ENCODE data around the gene CERS3.

The CERS3 gene

DNA sequence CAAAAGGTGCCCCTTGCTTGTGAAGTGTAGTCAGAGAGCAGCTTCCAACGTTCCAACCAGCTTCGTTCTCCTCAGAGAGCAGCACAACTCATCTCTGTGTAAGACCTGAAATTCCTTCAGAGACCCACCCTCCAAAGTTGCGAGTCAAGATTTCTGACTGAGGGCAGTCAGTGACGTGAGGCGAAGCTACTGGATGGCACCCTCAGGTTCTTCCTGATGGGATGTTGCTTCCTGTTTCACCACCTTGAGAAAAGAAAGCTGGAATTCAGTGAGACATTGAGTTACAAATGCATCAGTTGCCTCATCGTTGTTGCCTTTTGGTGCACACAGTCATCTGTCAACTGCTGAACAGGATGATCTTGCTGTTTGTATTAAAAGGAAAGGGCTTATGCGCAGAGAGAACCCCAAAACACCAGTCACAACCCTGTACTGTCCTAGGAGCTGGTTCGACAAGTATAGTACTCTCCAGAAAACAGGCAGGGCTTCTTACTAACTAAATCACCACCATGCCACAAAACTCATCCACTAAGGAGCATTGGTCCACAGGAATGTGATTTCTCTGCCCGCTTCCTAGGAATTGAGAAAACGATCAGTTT is at the start of gene CERS3:
Gene CERS3 (minus strand): TSS at position 118 of the 596 bp plus-strand sequence. CDS start 27,101 bp downstream, outside the sequence.
- DNase-seq (ENCODE audit: low read depth in 2 of 2) = no peak

DNA sequence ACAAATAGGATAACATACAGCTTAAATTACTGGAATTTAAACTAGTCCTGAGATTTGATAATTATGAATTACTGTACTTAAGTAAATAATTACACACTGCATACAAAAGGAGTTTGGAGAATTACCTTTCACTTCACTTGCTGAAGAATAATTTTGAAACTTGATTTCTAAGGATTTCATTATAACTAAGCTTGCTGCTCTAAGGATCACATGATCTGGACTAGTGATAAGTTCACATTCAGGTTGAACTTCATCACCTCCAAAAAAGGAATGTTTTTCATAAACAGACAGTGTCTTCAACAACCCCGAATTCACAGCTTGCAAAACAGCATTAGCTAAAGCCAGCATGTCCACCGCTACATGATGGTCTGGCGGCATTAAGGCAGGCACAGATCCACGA is 44.8 kb upstream of the CERS3 start:
- no peak for DNase-seq (ENCODE audit: low read depth in 2 of 2)

DNA sequence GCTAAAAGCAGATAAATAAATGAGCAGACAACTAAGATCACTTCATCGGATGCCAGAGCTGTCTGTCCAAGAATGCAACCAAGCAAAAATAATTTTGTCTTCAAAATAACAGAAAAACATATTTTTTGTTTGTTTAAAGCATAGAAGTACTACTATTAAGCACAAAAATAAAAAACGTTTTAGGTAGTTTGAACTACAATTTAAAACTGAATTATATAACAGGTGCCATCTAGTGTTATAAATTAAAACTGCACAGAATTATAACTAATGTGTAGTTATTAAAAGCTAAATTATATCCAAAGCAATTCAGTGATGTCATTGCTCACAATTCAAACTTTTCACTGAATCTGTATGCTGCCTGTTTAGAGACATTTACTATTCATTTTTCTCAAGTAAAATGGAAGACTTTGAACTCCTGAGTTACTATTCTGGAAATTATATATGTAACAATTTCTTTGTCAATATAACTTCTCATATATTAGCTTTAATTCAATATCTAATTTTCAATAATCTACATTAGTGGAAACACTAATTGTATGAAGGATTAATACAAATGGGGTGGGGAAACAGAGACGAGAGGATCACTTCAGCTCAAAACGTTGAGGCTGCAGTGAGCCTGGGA is 43.7 kb upstream of the CERS3 start:
- no peak for DNase-seq (ENCODE audit: low read depth in 2 of 2)

DNA sequence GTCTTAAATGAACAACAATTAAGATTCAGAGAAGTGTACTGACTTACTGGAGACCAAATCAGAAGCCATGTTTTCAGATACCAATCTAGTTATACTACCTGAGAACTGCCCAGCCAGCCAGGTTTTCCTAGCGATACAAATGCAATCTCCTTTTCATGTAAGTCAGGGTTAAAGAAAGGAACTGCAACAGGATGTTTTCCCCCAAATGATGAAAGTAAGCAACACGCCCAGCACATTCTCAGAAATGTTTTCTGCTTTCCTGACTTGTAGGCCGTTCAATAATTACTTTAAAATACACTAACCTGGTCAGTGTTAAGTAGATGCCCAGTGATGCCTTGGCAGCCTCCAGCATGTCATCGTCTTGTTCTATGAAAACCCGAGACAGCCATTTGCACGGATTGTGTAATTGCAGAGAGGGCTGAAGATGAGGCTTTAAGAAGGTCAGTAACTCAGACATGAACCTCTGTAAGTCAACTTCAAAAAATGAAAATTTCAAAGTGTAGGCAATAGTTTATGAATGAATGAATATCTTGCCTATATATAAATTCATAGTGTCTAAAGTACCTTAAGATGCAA is 42.9 kb upstream of the CERS3 start:
- no peak for DNase-seq (ENCODE audit: low read depth in 2 of 2)

DNA sequence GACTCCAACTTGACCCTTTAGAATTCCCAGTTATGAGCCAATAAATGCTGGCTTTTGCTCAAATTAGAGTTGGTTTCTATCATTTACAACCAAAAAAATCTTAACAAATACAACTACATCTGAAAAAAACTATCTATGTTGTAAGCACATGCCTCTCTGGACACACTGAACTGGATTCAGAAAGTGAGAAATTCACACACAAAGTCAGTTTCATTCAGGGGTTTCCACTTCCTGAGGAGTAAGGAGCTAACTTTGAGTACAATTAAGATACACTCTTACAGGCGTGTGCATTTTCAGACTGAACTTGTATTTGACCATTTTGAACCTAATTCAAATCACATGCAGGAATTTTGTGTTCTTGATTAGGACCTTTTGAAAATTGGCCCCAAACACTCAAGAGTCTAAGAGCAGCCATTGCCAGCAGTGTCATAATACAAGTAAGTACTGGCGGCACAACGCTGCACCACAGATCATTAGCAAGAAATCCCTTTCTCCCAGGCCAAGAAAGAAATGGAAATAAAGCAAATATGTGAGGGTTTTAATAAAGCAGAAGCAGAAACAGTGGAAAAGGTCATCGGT is 42.1 kb upstream of the CERS3 start:
- no peak for DNase-seq (ENCODE audit: low read depth in 2 of 2)

DNA sequence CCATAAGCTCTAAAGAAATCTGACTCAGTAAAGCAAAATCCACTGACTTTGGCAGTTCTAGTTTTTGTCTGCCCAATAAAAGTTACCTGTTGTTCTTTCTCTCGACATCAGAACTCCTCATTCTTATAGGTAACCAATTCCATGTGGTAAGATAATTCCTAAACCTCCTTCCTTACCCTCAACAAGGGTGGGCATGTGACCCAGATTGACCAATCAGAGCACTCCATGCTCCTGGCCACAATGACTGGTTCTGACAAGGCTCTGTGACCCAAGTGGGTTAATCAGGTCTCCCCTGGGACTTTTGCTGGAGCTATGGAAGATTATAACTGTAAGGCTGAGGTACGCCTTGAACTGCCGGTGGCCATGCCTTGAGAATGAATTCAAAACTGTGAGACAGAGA is 41.5 kb upstream of the CERS3 start:
- no peak for DNase-seq (ENCODE audit: low read depth in 2 of 2)

DNA sequence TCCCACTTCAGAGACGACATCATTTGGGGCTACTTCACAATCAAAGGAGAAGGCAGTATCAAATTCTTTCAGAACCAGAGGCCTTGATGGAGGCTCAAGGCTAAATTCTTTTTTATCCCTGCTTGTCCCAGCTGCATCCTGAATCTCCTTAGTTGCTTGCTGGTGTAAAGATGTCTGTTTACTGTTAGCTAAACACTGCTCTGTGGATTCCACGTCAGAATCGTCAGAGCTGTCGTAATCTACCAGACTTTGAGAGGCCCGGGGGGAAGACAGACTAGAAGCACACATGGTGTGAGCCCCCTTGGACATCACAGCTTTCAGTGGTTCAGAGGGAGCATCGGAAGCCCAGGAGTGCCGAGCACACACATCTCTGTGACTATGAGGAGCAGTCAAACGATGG is 40.6 kb upstream of the CERS3 start:
- no peak for DNase-seq (ENCODE audit: low read depth in 2 of 2)

DNA sequence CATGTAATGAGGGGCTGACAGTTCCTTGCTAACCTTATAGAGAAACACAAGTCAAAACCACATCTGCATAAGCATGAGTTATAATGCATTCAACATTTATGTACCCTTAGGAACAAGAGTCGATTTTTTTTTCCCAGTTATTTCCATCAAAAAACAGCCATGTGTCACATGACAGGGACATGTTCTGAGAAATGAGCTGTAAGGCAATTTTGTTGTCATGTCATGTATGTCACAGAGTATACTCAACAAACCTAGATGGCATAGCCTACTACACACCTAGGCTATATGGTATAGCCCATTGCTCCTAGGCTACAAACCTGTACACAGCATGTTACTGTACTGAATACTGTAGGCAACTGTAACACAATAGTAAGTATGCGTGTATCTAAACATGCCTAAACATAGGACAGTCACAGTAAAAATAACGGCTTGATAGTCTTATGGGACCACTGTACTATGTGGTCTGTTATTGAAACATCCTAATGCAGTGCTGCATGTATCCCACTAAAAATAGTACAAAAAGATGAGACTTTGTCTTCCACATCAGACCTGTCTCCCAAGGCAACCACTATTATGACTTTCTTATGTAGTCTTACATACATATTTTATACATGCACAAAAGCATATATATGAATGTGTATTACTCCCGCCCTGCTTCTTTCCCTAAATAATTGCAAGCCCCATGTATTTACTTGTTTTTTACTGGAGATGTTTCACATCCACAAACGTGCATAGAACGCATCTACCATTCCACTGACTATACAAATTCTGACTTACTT is 38.3 kb upstream of the CERS3 start:
- no peak for DNase-seq (ENCODE audit: low read depth in 2 of 2)

DNA sequence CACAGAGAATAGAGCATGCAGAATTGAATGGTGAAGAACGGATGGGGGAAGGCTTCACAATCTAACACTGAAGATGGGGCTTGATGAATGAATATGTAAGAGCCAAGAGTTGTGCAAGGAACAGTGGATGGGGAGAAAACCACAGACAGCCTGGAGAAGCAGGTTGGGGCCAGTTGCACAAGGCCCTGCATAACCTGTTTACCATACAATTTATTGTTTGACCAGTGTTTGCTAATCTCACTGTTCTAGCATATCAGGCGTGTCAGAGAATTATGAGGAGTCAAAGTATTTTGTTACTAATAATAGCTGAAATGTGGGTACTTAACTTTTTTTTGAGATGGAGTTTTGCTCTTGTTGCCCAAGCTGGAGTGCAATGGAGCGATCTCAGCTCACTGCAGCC is 36.8 kb upstream of the CERS3 start:
- DNase-seq (ENCODE audit: low read depth in 2 of 2) = no peak

DNA sequence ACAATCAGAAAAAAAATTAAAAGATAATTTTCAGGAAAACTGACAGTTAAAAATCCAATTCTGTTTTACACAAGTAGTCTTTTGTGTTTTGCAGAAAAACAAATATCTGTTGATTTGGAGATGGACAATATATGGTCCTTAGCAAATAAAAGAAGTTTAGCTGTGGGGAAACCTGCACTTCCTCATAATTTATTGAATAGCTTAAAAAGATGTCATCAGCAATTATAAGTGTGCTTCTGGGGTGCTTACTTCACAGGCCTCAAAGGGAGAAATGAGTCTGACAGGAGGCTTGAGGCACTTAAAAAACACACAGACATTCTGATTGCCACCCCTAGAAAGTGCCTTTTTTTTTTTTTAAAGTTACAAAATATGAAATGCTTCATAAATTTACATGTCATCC is 31.6 kb upstream of the CERS3 start:
- DNase-seq (ENCODE audit: low read depth in 2 of 2) = no peak

DNA sequence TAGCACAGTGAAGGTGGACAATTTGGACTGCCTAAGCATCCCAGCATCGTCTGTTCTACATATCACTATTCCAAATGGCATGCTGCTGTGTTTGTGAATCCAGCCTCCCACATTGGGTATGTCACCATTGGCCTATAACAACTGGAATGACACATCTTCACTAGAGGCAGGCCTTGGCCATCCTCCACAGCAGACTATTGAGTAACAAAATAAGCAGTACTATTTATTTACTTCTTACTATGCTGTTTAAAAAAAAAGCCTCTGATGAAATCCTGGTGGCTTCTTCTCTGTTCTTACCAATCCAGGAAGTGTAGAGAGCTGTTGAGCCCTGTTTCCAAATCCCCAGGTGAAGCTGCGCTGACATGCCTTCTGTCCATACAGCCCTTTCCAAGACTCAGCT is 30.6 kb upstream of the CERS3 start:
- DNase-seq (ENCODE audit: low read depth in 2 of 2) = no peak

DNA sequence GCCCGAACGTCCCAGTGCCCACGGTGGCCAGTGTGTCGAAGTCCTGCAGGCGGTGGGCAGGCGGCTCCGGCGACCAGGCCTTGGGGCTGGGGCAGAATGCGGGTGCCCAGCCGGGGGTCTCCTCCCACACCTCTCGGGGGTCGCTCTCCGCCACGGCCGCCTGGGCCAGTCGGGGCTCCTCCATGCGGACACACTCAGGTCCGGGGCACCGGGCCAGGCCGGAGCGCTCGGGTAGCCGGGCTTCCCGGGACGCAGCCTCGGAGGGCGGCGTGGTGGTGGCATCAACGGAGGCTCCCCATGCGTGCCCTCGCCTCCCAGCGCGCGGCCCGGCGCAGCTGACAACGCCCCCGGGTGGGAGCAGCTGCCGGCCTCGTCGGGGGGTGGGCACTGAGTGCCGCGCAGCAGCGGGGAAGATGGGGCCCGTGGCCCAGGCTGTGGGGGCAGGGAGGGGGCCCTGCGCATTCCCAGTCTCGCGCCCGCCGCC is 30.1 kb upstream of the CERS3 start:
- DNase-seq (ENCODE audit: low read depth in 2 of 2) = no peak

DNA sequence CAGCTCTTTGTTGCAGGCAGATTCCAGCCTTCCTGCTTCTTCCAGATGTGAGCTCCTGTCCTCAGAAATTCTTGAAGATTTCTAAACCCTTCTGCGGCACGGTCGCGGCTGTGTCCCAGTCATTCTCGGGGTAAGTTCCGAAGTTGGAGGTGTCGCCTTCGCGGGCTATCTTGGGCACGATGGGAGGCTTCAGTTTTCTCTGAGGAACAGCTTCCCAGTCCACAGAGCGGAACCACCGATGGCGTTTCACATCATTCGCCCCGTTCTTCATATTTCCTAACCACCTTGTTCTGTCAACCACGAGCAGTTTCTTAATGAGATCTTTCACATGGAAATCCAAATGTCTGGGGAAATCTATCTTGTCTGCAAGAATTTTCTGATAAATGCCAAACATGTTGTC is 24.7 kb upstream of the CERS3 start:
- no peak for DNase-seq (ENCODE audit: low read depth in 2 of 2)

DNA sequence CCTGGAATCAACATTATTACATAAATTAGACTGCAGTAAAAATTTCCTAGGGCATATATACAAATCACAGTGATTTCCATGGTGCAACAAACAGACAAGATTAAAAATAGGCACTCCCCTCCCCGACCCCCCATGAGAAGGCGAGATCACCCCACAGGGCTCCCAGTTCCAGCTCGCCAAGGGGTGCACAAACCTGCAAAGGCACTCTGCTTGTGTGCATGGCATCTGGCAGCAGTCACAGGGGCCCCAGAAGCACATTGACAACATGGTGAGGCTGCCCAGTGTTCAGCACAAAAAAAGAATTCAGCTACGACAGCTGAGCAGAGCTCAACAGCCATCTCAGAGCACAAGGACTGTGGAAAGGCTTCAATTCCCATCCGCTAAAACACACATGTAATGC is 19.2 kb upstream of the CERS3 start:
- DNase-seq (ENCODE audit: low read depth in 2 of 2) = no peak

DNA sequence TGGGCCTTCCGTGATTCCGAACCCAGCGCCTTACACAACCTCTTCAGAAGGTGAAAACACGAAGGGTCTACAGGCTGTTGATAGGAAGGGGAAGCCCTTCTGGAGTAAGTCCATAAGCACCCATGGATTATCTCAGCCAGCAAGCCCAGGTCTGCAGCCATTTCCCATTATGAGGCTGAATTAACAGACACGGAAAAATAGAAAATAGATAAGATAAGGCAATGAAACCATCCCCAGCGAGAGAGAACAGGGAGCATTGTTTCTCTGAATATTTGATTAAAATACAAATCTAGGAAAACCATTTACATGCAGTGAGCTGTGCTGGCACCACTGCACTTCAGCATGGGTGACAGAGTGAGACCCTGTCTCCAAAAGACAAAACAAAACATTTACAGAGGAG is 16.2 kb upstream of the CERS3 start:
- DNase-seq (ENCODE audit: low read depth in 2 of 2) = no peak

DNA sequence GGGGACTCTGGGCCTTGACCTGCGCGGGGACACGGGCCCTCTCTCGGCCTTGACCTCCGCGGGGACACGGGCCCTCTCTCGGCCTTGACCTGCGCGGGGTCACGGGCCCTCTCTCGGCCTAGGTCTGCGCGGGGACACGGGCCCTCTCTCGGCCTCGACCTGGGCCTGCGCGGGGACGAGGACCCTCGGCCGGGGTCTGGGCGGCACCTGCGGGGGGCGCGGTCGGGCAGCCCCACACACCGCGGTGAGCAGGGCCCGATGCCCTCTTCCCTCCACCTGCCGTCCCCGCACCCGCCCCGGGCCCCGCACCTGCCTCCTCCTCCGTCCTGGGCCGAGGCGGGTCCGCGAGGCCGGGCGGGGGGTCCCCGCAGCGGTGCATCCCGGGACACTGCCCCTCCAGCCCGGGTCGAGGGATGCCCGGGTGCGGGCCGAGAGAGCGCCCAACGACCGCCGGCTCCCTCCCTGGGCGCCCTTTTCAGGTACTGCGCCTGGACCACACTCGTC is 15.6 kb upstream of the CERS3 start:
- no peak for DNase-seq (ENCODE audit: low read depth in 2 of 2)

DNA sequence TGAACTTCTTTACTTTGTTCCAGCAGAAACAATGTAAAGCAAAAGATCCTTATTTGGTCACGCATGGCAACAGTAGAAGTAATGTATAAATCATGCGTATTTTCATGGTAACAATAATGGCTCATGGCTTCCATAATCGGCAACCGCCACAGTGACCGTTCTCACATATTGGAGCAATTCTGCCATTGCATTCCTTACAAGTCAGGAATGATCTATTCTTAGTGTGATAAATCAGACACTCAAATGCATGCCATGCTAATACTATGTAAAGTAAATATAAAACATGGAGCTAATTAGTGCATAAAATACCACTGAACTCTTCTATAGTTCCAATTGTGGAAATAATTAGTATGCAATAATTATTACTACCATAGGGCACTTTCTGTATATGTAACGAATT is 13.5 kb upstream of the CERS3 start:
- DNase-seq (ENCODE audit: low read depth in 2 of 2) = no peak

DNA sequence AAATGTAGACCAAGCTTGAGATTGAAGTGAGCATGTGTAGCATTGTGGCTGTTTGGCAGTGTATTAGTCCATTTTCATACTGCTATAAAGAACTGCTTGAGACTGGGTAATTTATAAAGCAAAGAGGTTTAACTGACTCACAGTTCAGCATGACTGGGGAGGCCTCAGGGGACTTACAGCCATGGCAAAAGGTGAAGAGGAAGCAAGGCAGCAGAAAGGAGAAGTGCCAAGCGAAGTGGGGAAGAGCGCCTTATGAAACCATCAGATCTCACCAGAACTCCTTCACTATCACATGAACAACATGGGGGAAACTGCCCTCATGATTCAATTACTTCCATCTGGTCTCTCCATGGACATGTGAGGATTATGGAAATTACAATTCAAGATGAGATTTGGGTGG is 8.6 kb upstream of the CERS3 start:
- DNase-seq (ENCODE audit: low read depth in 2 of 2) = no peak

DNA sequence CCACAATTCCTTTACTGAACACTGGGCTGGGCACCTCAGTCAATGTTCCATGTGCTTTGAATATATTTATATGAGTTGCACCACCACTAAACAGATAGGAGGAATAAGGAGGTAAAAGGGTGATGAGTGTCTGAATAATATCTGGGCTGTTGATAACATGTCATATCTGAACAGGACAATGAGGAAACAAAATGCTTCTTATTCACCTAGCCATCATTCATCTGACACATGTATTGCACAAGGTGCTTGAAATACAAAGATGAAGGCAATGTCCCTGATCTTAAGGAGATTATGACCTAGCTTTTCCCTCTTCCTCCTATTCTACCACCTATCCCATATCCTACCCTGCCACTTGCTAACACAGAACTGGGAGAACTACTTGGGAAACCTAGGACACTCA is 8.0 kb upstream of the CERS3 start:
- no peak for DNase-seq (ENCODE audit: low read depth in 2 of 2)

DNA sequence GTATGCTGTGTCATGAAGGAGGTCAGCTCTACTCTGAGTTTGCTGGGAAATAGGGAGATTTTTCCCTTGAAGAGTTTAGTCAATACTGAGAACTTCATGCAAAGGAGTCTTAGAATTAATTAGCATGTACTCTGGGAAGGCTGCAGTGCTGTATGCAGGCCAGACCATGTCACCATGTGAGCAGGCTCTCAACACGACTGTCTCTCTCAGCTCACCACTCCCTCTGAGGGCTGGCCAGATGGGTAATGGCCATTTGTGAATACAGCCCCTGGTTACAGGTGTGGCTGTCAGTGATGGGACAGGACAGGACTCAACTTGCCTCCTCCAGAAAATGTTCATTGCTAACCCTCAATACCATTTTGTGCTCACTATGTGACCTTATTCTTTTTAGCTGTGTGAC is 5.1 kb upstream of the CERS3 start:
- no peak for DNase-seq (ENCODE audit: low read depth in 2 of 2)

DNA sequence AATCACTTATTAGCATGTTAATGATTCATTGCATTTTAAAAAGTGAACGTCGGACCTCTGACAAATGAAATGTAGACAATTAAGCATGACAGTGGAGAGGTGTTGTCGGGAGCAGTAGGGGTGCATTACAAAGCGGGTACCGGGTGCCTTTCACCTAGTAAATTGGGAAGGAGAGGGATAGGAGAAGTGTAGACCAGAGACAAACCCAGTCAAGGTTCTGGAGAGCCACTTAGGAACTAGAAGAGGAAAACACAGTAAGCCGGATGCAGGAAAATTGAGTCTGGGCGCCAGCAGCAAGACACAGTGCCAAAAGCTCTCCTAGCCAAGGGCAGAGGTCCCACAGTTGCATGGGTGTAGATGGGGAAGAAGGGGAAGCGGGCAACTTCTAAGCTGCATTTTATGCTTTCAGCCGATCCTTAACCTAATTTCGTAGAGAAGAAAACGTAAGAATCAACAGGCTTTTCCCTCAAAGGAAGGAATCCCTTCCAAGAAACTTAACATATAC is 3.1 kb upstream of the CERS3 start:
- DNase-seq (ENCODE audit: low read depth in 2 of 2) = no peak

DNA sequence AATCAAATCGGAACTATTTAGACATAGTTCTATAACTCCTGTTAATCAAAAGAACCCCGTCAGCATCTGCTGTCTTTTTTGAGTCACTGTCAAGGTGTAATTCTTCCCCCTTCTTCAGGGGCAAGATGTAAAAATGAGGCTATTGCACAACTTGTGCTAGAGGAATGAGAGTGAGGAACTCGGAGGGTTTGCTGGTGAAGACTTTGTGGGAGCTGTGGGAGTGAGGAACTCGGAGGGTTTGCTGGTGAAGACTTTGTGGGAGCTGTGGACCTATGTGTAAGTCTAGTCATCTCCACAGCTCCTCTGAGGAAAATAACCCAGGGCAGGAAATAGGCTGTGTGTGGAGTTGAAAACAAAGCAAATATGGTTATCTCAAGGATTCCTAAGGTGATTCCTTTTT is 2.5 kb upstream of the CERS3 start:
- DNase-seq (ENCODE audit: low read depth in 2 of 2) = no peak

Data from stimulated activated CD8-positive, alpha-beta memory T cell treated with anti-CD3 and anti-CD28 coated beads, Interleukin-15, amount 100 ng/mL, for 4 hours (primary cell).